ENCODE data around the gene AMBRA1.

AMBRA1 gene

GRCh38 chr11:46427364-46427763 is 166.5 kb downstream of the AMBRA1 start:
- DNase-seq (ENCODE audit: low spot score) = no peak
- TF ChIP-seq CTCF (IDR thresholded peaks at IDR 0.05; ENCODE audit: extremely low read depth, missing control alignments) = no peak

- DNase-seq (ENCODE audit: low spot score) = no peak
- no peak for TF ChIP-seq CTCF (IDR thresholded peaks at IDR 0.05; ENCODE audit: extremely low read depth, missing control alignments)
These were observed 167.4 kb downstream of the AMBRA1 start for GRCh38 chr11:46426233-46426991.

DNA sequence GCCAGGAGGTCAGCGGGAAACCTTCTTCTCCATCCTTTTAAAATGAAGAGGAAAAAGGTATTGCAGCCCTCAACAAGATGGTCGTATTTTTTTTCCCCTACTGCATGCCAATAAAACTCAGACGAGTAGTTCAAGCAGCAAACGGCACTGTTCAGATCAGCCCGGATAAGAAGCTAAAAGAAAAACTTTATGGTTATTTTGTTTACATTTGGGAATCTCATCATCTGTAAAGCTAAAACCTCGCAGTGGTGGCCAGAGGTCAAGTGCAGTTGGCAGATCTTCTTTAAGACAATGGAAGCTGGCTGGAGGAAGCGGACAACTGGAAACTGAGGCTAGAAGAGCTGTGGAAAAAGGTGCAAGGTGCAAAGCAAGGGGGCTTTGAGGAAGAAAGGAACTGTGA is 171.2 kb downstream of the AMBRA1 start:
- no peak for TF ChIP-seq CTCF (IDR thresholded peaks at IDR 0.05; ENCODE audit: extremely low read depth, missing control alignments)
- no peak for DNase-seq (ENCODE audit: low spot score)

- DNase-seq (ENCODE audit: low spot score) = no peak
- no peak for TF ChIP-seq CTCF (IDR thresholded peaks at IDR 0.05; ENCODE audit: extremely low read depth, missing control alignments)
These were observed 172.5 kb downstream of the AMBRA1 start for GRCh38 chr11:46421257-46421880.

DNA sequence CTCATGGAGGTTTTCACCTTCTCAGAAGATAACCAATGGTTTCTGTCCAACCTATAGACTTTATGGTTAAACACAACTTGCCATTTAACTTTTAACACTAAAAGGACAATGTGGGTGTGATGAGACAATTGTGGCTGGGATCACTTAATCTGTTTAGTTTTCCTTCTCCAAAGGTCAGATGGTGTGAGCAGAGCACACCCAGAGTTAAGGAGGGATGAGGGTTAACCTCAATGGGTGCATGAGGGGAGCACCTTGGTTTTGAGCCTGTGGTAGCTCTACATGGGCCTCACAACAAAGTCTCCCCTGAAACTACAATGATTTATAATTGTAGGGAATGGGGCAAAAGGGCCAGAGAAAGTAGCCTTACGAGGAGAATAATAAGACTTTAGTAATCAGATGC is 173.3 kb downstream of the AMBRA1 start:
- no peak for TF ChIP-seq CTCF (IDR thresholded peaks at IDR 0.05; ENCODE audit: extremely low read depth, missing control alignments)
- DNase-seq (ENCODE audit: low spot score) = no peak

GRCh38 chr11:46418751-46419150 is 175.1 kb downstream of the AMBRA1 start:
- DNase-seq (ENCODE audit: low spot score) = no peak
- no peak for TF ChIP-seq CTCF (IDR thresholded peaks at IDR 0.05; ENCODE audit: extremely low read depth, missing control alignments)

DNA sequence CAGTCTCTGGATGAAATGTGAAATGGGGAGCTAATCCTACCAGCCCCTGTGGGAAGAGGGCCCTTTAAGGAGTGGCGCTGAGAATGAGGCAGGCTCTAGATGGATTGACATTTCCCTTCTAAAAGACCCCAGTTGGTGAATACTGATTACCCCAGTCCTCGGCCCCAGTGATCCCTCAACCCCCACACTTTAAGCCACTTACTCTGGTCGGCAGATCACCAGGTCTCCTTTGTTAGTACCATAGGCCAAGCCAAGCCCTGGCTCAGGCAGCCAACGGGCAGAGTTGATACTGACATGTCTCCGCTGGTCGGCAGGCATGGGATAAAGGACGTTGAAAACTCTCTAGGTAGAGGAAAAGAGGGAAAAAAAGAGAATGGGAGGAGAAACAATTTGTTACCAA is 176.1 kb downstream of the AMBRA1 start:
- TF ChIP-seq CTCF (IDR thresholded peaks at IDR 0.05; ENCODE audit: extremely low read depth, missing control alignments) = no peak
- no peak for DNase-seq (ENCODE audit: low spot score)
